GM12878 (cell line): Measurements from ENCODE around the gene POR. TPM values are rescaled to one million over a fixed set of nuclear protein-coding genes. Genes with fewer than 3 reads are reported as not detected.

Experiments used
- ATAC-seq: fragments of 200-7000 bp; cut with Tn5 transposase; 3 replicates; pipeline ENCODE4 v1.9.1; 2020; ENCODE audit warnings: mild to moderate bottlenecking, moderate library complexity
- BruUV-seq: library from RNA; stranded (reverse); fragments of 400-500 nt; replicated peaks from 2 replicates; lab custom pipeline; 2021; lab: Mats Ljungman, UMichigan
- CTCF ChIA-PET: fragments of 300-600 bp; sonication (Branson Sonifier 250); formaldehyde crosslinking; extraction: SDS; loops from one replicate; lab custom pipeline; 2021; ENCODE audit warnings: inconsistent platforms; lab: Yijun Ruan, JAX
- POLR2A ChIA-PET: fragments of 350-600 bp; formaldehyde crosslinking; extraction: SDS; loops from one replicate; lab custom pipeline; 2021; ENCODE audit warnings: inconsistent platforms; lab: Charles Lee
- RAD21 ChIA-PET: fragments of 300-600 bp; sonication (Branson Sonifier 250); formaldehyde crosslinking; loops from one replicate; lab custom pipeline; 2023; ENCODE audit warnings: antibody characterized with exemption; ENCODE audit not compliant: unreplicated experiment; lab: Charles Lee
- SMC1A ChIA-PET: fragments of 300-600 bp; sonication (Branson Sonifier 250); formaldehyde crosslinking; loops from one replicate; lab custom pipeline; 2023; ENCODE audit not compliant: unreplicated experiment, uncharacterized antibody; lab: Charles Lee
- DNase-seq: peaks from one replicate; pipeline ENCODE4 v3.0.0-alpha.2; 2011; ENCODE audit warnings: low read depth, low spot score
- FAIRE-seq: peaks from 3 replicates; lab custom pipeline; 2011; peaks lifted over from hg19 to GRCh38; lab: Jason Lieb, UNC
- H2AFZ ChIP-seq: 2 replicates; pipeline ENCODE4 v1.6.0; 2011; ENCODE audit warnings: low read depth, low read length, control low read depth; ENCODE audit not compliant: control insufficient read depth
- H3K27ac ChIP-seq: 2 replicates; pipeline ENCODE4 v1.5.1; 2011; ENCODE audit warnings: control low read depth; ENCODE audit not compliant: control insufficient read depth, insufficient read depth
- H3K27me3 ChIP-seq, 2 experiments: replicated peaks in 1 of 2; 2 replicates each; pipeline versions ENCODE4 v1.6.0 to v1.6.1; 2011; ENCODE audit warnings: low read length in 1 of 2; ENCODE audit not compliant: control insufficient read depth in 2 of 2, insufficient read depth in 2 of 2
- H3K36me3 ChIP-seq, 2 experiments: 2 replicates each; pipeline ENCODE4 v1.5.1; 2011; ENCODE audit warnings: low read length in 1 of 2; ENCODE audit not compliant: control insufficient read depth in 2 of 2, insufficient read depth in 2 of 2
- H3K4me1 ChIP-seq: 2 replicates; pipeline ENCODE4 v1.6.1; 2011; ENCODE audit warnings: mild to moderate bottlenecking, low read length, moderate library complexity, mixed read lengths; ENCODE audit not compliant: control insufficient read depth, insufficient read depth
- H3K4me2 ChIP-seq: 2 replicates; pipeline ENCODE4 v1.6.0; 2011; ENCODE audit warnings: control low read depth; ENCODE audit not compliant: control insufficient read depth, insufficient read depth
- H3K4me3 ChIP-seq: fragments of 200-600 bp; sonication (generic); 2 replicates; pipeline ENCODE4 v1.5.1; 2016
- H3K79me2 ChIP-seq: 2 replicates; pipeline ENCODE4 v1.6.0; 2011; ENCODE audit warnings: low read length; ENCODE audit not compliant: control insufficient read depth, insufficient read depth
- H3K9ac ChIP-seq: 2 replicates; pipeline ENCODE4 v1.8.0; 2011; ENCODE audit warnings: low read length, control low read depth, mixed read lengths; ENCODE audit not compliant: control insufficient read depth, insufficient read depth
- H3K9me3 ChIP-seq: replicated peaks from 3 replicates; pipeline ENCODE4 v1.5.1; 2011; ENCODE audit warnings: mild to moderate bottlenecking, low read length; ENCODE audit not compliant: control insufficient read depth, insufficient read depth
- H4K20me1 ChIP-seq: 2 replicates; pipeline ENCODE4 v1.6.0; 2011; ENCODE audit not compliant: control insufficient read depth, insufficient read depth
- ATF7 ChIP-seq: fragments of 450-650 bp; IDR thresholded peaks from 2 replicates; pipeline ENCODE4 v1.6.1; 2016; ENCODE audit warnings: low read depth, mild to moderate bottlenecking
- BCL11A ChIP-seq: IDR thresholded peaks from 2 replicates; pipeline ENCODE4 v1.6.1; 2011; ENCODE audit warnings: low read depth, low read length
- CEBPZ ChIP-seq: fragments of 150-350 bp; IDR thresholded peaks from 2 replicates; pipeline ENCODE4 v1.6.1; 2016; ENCODE audit warnings: low read depth, low read length
- CHD2 ChIP-seq: IDR thresholded peaks from 2 replicates; pipeline ENCODE4 v1.6.1; 2011; ENCODE audit warnings: low read depth, low read length, improper control_type of control experiment, borderline replicate concordance
- HCFC1 ChIP-seq: fragments of 150-350 bp; IDR thresholded peaks from 2 replicates; pipeline ENCODE4 v1.6.1; 2014; ENCODE audit warnings: low read length
- IKZF1 ChIP-seq: fragments of 450-650 bp; conservative IDR thresholded peaks from 2 replicates; pipeline ENCODE4 v1.6.1; 2017; ENCODE audit warnings: antibody characterized with exemption, mild to moderate bottlenecking
- KDM1A ChIP-seq: fragments of 200-600 bp; sonication (generic); IDR thresholded peaks from 2 replicates; pipeline ENCODE4 v1.6.1; 2016; ENCODE audit warnings: borderline replicate concordance
- LARP7 ChIP-seq: fragments of 450-650 bp; IDR thresholded peaks from 2 replicates; pipeline ENCODE4 v1.6.1; 2017; ENCODE audit warnings: mild to moderate bottlenecking
- MXI1 ChIP-seq: fragments of 150-350 bp; IDR thresholded peaks from 2 replicates; pipeline ENCODE4 v1.6.1; 2011; ENCODE audit warnings: low read depth, mild to moderate bottlenecking, inconsistent platforms, low read length, improper control_type of control experiment
- NFXL1 ChIP-seq: fragments of 450-650 bp; IDR thresholded peaks from 2 replicates; pipeline ENCODE4 v1.6.1; 2017; ENCODE audit warnings: antibody characterized with exemption, mild to moderate bottlenecking, borderline replicate concordance
- PAX8 ChIP-seq: fragments of 450-650 bp; IDR thresholded peaks from 2 replicates; pipeline ENCODE4 v1.6.1; 2017; ENCODE audit warnings: mild to moderate bottlenecking, moderate library complexity
- PBX3 ChIP-seq: IDR thresholded peaks from 2 replicates; pipeline ENCODE4 v1.6.1; 2011; ENCODE audit warnings: mild to moderate bottlenecking, low read depth, low read length, moderate library complexity; ENCODE audit not compliant: insufficient replicate concordance
- POLR2AphosphoS5 ChIP-seq: IDR thresholded peaks from 2 replicates; pipeline ENCODE4 v1.6.1; 2011; ENCODE audit warnings: mild to moderate bottlenecking, low read length, inconsistent platforms
- RBBP5 ChIP-seq: fragments of 200-600 bp; sonication (generic); conservative IDR thresholded peaks from 2 replicates; pipeline ENCODE4 v1.6.1; 2016
- SIN3A ChIP-seq: IDR thresholded peaks from 2 replicates; pipeline ENCODE4 v1.6.1; 2012; ENCODE audit warnings: low read depth, low read length, improper control_type of control experiment
- TCF12 ChIP-seq: IDR thresholded peaks from 2 replicates; pipeline ENCODE4 v1.6.1; 2011; ENCODE audit warnings: low read depth, mild to moderate bottlenecking, low read length
- WGBS: methylation state at CpG from one replicate; pipeline ENCODE4 v1.1.6; 2016; ENCODE audit warnings: low lambda C conversion rate; ENCODE audit not compliant: insufficient replicate concordance, insufficient coverage; ENCODE audit errors: missing lambda C conversion rate; 5-methylcytosine and 5-hydroxymethylcytosine counted together
- in situ Hi-C: fragments of 300-500 bp; cut with MboI; formaldehyde crosslinking; loops from 9 replicates; pipeline ENCODE4 v1.14.3; 2018; ENCODE audit warnings: mixed read lengths
- intact Hi-C: fragments of 100-400 bp; cut with micrococcal nuclease; formaldehyde crosslinking; loops from one replicate; pipeline ENCODE4 v1.14.2; 2022; ENCODE audit not compliant: unreplicated experiment
- polyA plus RNA-seq, 11 experiments: library from polyadenylated mRNA; depleted of rRNA in 4 of 11; unstranded in 6 of 11; stranded (reverse) in 5 of 11; fragments of >200 nt; fragmentation: Nextera tagmentation in 4 of 11; fragmentation: Illumina TruSeq in 1 of 11; extraction: Ambion mirVana in 4 of 11; extraction: Trizol in 1 of 11; gene quantifications; 1 replicate in 1 of 11; 2 replicates in 10 of 11; pipeline versions ENCODE4 v1.2.1 to v1.2.3, GENCODE V29; 2011 to 2016; ENCODE audit warnings: inconsistent platforms in 2 of 11, missing spikeins in 2 of 11, low read depth in 1 of 11
- total RNA-seq, 4 experiments: library from RNA; depleted of rRNA in 3 of 4; stranded (reverse); fragments of >200 nt in 3 of 4; fragmentation: Illumina TruSeq in 1 of 4; extraction: Trizol in 1 of 4; gene quantifications; 2 replicates each; pipeline versions ENCODE4 v1.2.1 to v1.2.3, GENCODE V29; 2013 to 2021
- TF ChIP-seq, protein P1 (sequence below): fragments of 450-650 bp; IDR thresholded peaks from 2 replicates; pipeline ENCODE4 v1.6.1; 2017; ENCODE audit warnings: borderline replicate concordance

Gene POR
- total and polyA plus RNA-seq, 10 of the 15 experiments (the other 5 are each of a cell fraction or from before 2014, with no cell fraction given) = 2.2 to 75.8 (median 35.9) TPM

DNA sequence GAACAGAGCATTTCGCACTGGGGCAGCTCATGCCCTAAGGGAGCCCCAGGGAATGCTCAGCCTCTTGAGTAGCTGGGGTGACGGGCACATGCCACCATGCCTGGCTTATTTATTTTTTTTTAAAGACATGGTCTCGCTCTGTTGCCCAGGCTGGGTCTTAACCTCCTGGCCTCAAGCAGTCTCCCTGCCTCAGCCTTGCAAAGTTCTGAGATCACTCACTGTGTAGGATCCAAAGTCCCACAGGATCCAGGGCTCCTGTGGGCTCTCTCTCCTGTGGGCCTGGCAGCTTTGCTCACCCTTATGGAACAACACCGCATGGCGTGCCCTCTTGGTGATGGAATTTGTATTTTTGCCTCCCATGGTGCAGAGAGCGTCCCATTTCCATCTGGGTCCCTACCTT lies 45.4 kb downstream of the POR start:
- no peak for FAIRE-seq

More for the DNA sequence above, 45.4 kb downstream of the POR start:
- ChIA-PET RAD21 (interaction anchor here (1.1 kb wide), 1 partner anchor 75 kb away, joined by 5 read pairs; no protein-coding TSS in a partner anchor), CTCF (interaction anchor here (1.3 kb wide), 1 partner anchor 60 kb away, joined by 3 read pairs; no protein-coding TSS in a partner anchor), POLR2A (interaction anchor here (0.6 kb wide), 2 partner anchors 78 to 110 kb away, joined by 4 to 5 read pairs; no protein-coding TSS in a partner anchor), SMC1A (no interaction called here)
- Histone ChIP-seq H3K4me1 (no peaks in the 10 kb centered on the region), H3K79me2 (no peaks in the 10 kb centered on the region), H2AFZ (no peak overlapping the region), H3K4me2 (no peak overlapping the region), H4K20me1 (no peaks in the 10 kb centered on the region), H3K36me3 (peaks cover 3 to 8% of the 10 kb centered on the region in 2 experiments; a peak in 3 of 4 replicates), H3K9me3 (no peaks in the 10 kb centered on the region), H3K27me3 (no peaks in the 10 kb centered on the region), H3K4me3 (no peak overlapping the region), H3K27ac (no peak overlapping the region), H3K9ac (no peak overlapping the region)
- DNase-seq (no peak), ATAC-seq (no peak)
- no TSS peak for BruUV-seq
- intact Hi-C loops = no loop called here
- WGBS = 83% methylated on average over 6 of the region's 6 CpGs
- TF ChIP-seq ATF7 = no peak
- TF ChIP-seq CEBPZ = no peak
- no peak for TF ChIP-seq LARP7
- no peak for TF ChIP-seq RBBP5
- no peak for TF ChIP-seq KDM1A
- TF ChIP-seq CHD2 = no peak
- TF ChIP-seq HCFC1 = no peak
- TF ChIP-seq, protein P1, sequence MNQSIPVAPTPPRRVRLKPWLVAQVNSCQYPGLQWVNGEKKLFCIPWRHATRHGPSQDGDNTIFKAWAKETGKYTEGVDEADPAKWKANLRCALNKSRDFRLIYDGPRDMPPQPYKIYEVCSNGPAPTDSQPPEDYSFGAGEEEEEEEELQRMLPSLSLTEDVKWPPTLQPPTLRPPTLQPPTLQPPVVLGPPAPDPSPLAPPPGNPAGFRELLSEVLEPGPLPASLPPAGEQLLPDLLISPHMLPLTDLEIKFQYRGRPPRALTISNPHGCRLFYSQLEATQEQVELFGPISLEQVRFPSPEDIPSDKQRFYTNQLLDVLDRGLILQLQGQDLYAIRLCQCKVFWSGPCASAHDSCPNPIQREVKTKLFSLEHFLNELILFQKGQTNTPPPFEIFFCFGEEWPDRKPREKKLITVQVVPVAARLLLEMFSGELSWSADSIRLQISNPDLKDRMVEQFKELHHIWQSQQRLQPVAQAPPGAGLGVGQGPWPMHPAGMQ = no peak
- no peak for TF ChIP-seq TCF12
- no peak for TF ChIP-seq PAX8
- TF ChIP-seq BCL11A = no peak
- TF ChIP-seq NFXL1 = no peak
- no peak for TF ChIP-seq SIN3A
- no peak for TF ChIP-seq POLR2AphosphoS5
- no peak for TF ChIP-seq MXI1
- TF ChIP-seq PBX3 = no peak
- no peak for TF ChIP-seq IKZF1
- in situ Hi-C loops = no loop called here
